Transverse colon (tissue), 4 donors: ENCODE measurements around the gene FAM168B.

ENCODE experiments used
- CTCF ChIP-seq, 5 experiments: fragments of 200-600 bp in 3 of 5; fragments of 450-650 bp in 2 of 5; sonication (generic) in 3 of 5; IDR thresholded peaks; 1 replicate in 2 of 5; 2 replicates in 3 of 5; pipeline ENCODE4 v1.5.1; 2016 to 2017; ENCODE audit warnings: antibody characterized with exemption in 5 of 5, inconsistent platforms in 3 of 5, mild to moderate bottlenecking in 2 of 5, moderate library complexity in 1 of 5
- EP300 ChIP-seq: sonication (generic); formaldehyde crosslinking; IDR thresholded peaks from one replicate; pipeline ENCODE4 v1.6.1; 2017; ENCODE audit warnings: antibody characterized with exemption, low read depth
- POLR2AphosphoS5 ChIP-seq, 3 donors: sonication (generic); formaldehyde crosslinking; IDR thresholded peaks; one replicate each; pipeline ENCODE4 v1.6.1; 2016; ENCODE audit warnings: antibody characterized with exemption in 3 of 3

GRCh38 chr2:131047920-131048560 lies 45.2 kb downstream of the FAM168B start:
- TF ChIP-seq CTCF (IDR thresholded peaks at IDR 0.05), result no peak
- no peak for TF ChIP-seq EP300
- no peak for TF ChIP-seq POLR2AphosphoS5 (IDR thresholded peaks at IDR 0.05)
